WERI-Rb-1 (cell line): ENCODE results near the gene GFRA1.

Experiments
- DNase-seq: peaks from one replicate; pipeline ENCODE4 v3.0.0-alpha.2; 2020
- H3K27ac ChIP-seq: fragments of 250-450 bp; sonication (Bioruptor Pico); 2 replicates; pipeline ENCODE4 v1.5.1; 2020; ENCODE audit warnings: mild to moderate bottlenecking, moderate library complexity
- H3K27me3 ChIP-seq: fragments of 250-450 bp; sonication (Bioruptor Pico); 2 replicates; pipeline ENCODE4 v1.5.1; 2021; ENCODE audit warnings: mild to moderate bottlenecking, low read depth, moderate library complexity; ENCODE audit not compliant: insufficient read depth, severe bottlenecking
- H3K36me3 ChIP-seq: fragments of 250-450 bp; sonication (Bioruptor Pico); 2 replicates; pipeline ENCODE4 v1.5.1; 2020; ENCODE audit warnings: mild to moderate bottlenecking, moderate library complexity
- H3K4me3 ChIP-seq: 2 replicates; pipeline ENCODE4 v1.5.1; 2011; ENCODE audit warnings: low read depth, mild to moderate bottlenecking, control low read depth, low read length
- H3K9me3 ChIP-seq: fragments of 250-450 bp; sonication (Bioruptor Pico); 2 replicates; pipeline ENCODE4 v1.5.1; 2021; ENCODE audit warnings: mild to moderate bottlenecking, moderate library complexity; ENCODE audit not compliant: severe bottlenecking
- CTCF ChIP-seq: IDR thresholded peaks from 2 replicates; pipeline ENCODE4 v1.5.1; 2011; ENCODE audit warnings: low read depth, mild to moderate bottlenecking, control low read depth, inconsistent platforms, low read length

GFRA1 gene

GRCh38 chr10:116120688-116121455 is 152.1 kb downstream of the GFRA1 start:
- Histone ChIP-seq H3K36me3 (no peaks in the 10 kb centered on the region), H3K4me3 (no peak overlapping the region), H3K9me3 (no peaks in the 10 kb centered on the region), H3K27me3 (no peaks in the 10 kb centered on the region), H3K27ac (no peak overlapping the region)
- TF ChIP-seq CTCF: peak; percentile 79
- DNase-seq: peak; percentile 66

- TF ChIP-seq CTCF: no peak
- H3K36me3 ChIP-seq: no peaks in the 10 kb centered on the region
- H3K4me3 ChIP-seq: no peak overlapping the region
- H3K9me3 ChIP-seq: no peaks in the 10 kb centered on the region
- DNase-seq: no peak
- H3K27ac ChIP-seq: no peak overlapping the region
- no peaks in the 10 kb centered on the region for H3K27me3 ChIP-seq
Measured at GRCh38 chr10:116118847-116119246, 154.2 kb downstream of the GFRA1 start.

GRCh38 chr10:116115797-116116196 is 157.2 kb downstream of the GFRA1 start:
- H3K4me3 ChIP-seq: no peak overlapping the region
- no peak for TF ChIP-seq CTCF
- no peak for DNase-seq

GRCh38 chr10:116115036-116115641 is 157.9 kb downstream of the GFRA1 start:
- no peak for DNase-seq
- no peak for TF ChIP-seq CTCF
- no peak overlapping the region for H3K27ac ChIP-seq
- H3K27me3 ChIP-seq: no peaks in the 10 kb centered on the region
- no peak overlapping the region for H3K4me3 ChIP-seq
- H3K36me3 ChIP-seq: no peaks in the 10 kb centered on the region
- no peaks in the 10 kb centered on the region for H3K9me3 ChIP-seq

More at GRCh38 chr10:116115797-116116196, 157.2 kb downstream of the GFRA1 start:
- no peaks in the 10 kb centered on the region for H3K27me3 ChIP-seq
- H3K9me3 ChIP-seq: no peaks in the 10 kb centered on the region
- no peaks in the 10 kb centered on the region for H3K36me3 ChIP-seq
- H3K27ac ChIP-seq: no peak overlapping the region

- no peak for TF ChIP-seq CTCF
- no peak for DNase-seq
- no peaks in the 10 kb centered on the region for H3K36me3 ChIP-seq
- no peak overlapping the region for H3K27ac ChIP-seq
- no peaks in the 10 kb centered on the region for H3K27me3 ChIP-seq
- H3K4me3 ChIP-seq: no peak overlapping the region
- H3K9me3 ChIP-seq: no peaks in the 10 kb centered on the region
Measured at GRCh38 chr10:116113721-116114501, 159.1 kb downstream of the GFRA1 start.
